HG03196 (cell line): ENCODE results near the gene EMCN.
"Not testable (repeated sequence)": the region's sequence is repeated elsewhere in the genome, so short reads cannot be mapped to it uniquely, and the experiment has no call there.

Experiments used
- ATAC-seq: cut with Tn5 transposase; IDR thresholded peaks from one replicate; pipeline ENCODE4 v1.9.1; 2021; ENCODE audit not compliant: unreplicated experiment

Gene EMCN

GRCh38 chr4:100386270-100386669, 131.6 kb downstream of the EMCN start:
- no peak for ATAC-seq

- not testable (repeated sequence) for ATAC-seq
Observed at GRCh38 chr4:100380401-100380800, 137.4 kb downstream of the EMCN start.

- ATAC-seq = no peak
Observed at GRCh38 chr4:100379583-100380105, 138.2 kb downstream of the EMCN start.

GRCh38 chr4:100372432-100372831, 145.4 kb downstream of the EMCN start:
- ATAC-seq = no peak

GRCh38 chr4:100369871-100370270, 148.0 kb downstream of the EMCN start:
- ATAC-seq = no peak

GRCh38 chr4:100367451-100367850, 150.4 kb downstream of the EMCN start:
- ATAC-seq = no peak

GRCh38 chr4:100366213-100366612, 151.6 kb downstream of the EMCN start:
- no peak for ATAC-seq

GRCh38 chr4:100362366-100362765, 155.5 kb downstream of the EMCN start:
- ATAC-seq = no peak

GRCh38 chr4:100361336-100361735, 156.5 kb downstream of the EMCN start:
- no peak for ATAC-seq

- ATAC-seq = no peak
Observed at GRCh38 chr4:100360211-100360610, 157.6 kb downstream of the EMCN start.

GRCh38 chr4:100359441-100359840, 158.4 kb downstream of the EMCN start:
- ATAC-seq = no peak

GRCh38 chr4:100357542-100357941, 160.3 kb downstream of the EMCN start:
- no peak for ATAC-seq

- no peak for ATAC-seq
Observed at GRCh38 chr4:100356172-100356571, 161.7 kb downstream of the EMCN start.

GRCh38 chr4:100352352-100352751, 165.5 kb downstream of the EMCN start:
- not testable (repeated sequence) for ATAC-seq

- ATAC-seq = no peak
Observed at GRCh38 chr4:100348473-100348872, 169.3 kb downstream of the EMCN start.

GRCh38 chr4:100347241-100347640, 170.6 kb downstream of the EMCN start:
- no peak for ATAC-seq

- ATAC-seq = no peak
Observed at GRCh38 chr4:100345585-100345984, 172.2 kb downstream of the EMCN start.
